ENCODE measurements around the gene DPYD.
A peak's percentile ranks its signal among the peaks of the same experiment; 100 is the strongest.

DPYD gene

GRCh38 chr1:97202481-97203380, 718.1 kb downstream of the DPYD start:
- no peak for DNase-seq (ENCODE audit: low read depth)

- no peak for DNase-seq (ENCODE audit: low read depth)
Measured at GRCh38 chr1:97201641-97202040, 719.2 kb downstream of the DPYD start.

- no peak for DNase-seq (ENCODE audit: low read depth)
Measured at GRCh38 chr1:97200595-97200994, 720.2 kb downstream of the DPYD start.

GRCh38 chr1:97196825-97197516, 723.9 kb downstream of the DPYD start:
- no peak for DNase-seq (ENCODE audit: low read depth)

GRCh38 chr1:97192872-97193572, 727.8 kb downstream of the DPYD start:
- peak; percentile 92 for DNase-seq (ENCODE audit: low read depth)

- DNase-seq (ENCODE audit: low read depth) = no peak
Measured at GRCh38 chr1:97190326-97190725, 730.5 kb downstream of the DPYD start.

- no peak for DNase-seq (ENCODE audit: low read depth)
Measured at GRCh38 chr1:97186381-97186780, 734.5 kb downstream of the DPYD start.

GRCh38 chr1:97174039-97174704, 746.7 kb downstream of the DPYD start:
- DNase-seq (ENCODE audit: low read depth) = no peak

GRCh38 chr1:97170300-97170699, 750.5 kb downstream of the DPYD start:
- DNase-seq (ENCODE audit: low read depth) = no peak

- DNase-seq (ENCODE audit: low read depth) = no peak
Measured at GRCh38 chr1:97168056-97168455, 752.8 kb downstream of the DPYD start.

GRCh38 chr1:97167246-97167645, 753.6 kb downstream of the DPYD start:
- DNase-seq (ENCODE audit: low read depth) = no peak

GRCh38 chr1:97166626-97167025, 754.2 kb downstream of the DPYD start:
- DNase-seq (ENCODE audit: low read depth) = no peak

- DNase-seq (ENCODE audit: low read depth) = no peak
Measured at GRCh38 chr1:97164276-97164639, 756.6 kb downstream of the DPYD start.

GRCh38 chr1:97163591-97164275, 757.1 kb downstream of the DPYD start:
- DNase-seq (ENCODE audit: low read depth) = no peak

GRCh38 chr1:97160818-97161217, 760.0 kb downstream of the DPYD start:
- no peak for DNase-seq (ENCODE audit: low read depth)

- no peak for DNase-seq (ENCODE audit: low read depth)
Measured at GRCh38 chr1:97159342-97159741, 761.5 kb downstream of the DPYD start.

GRCh38 chr1:97158691-97159096, 762.1 kb downstream of the DPYD start:
- DNase-seq (ENCODE audit: low read depth) = no peak

GRCh38 chr1:97157991-97158390, 762.8 kb downstream of the DPYD start:
- no peak for DNase-seq (ENCODE audit: low read depth)

GRCh38 chr1:97151651-97152050, 769.2 kb downstream of the DPYD start:
- DNase-seq (ENCODE audit: low read depth) = no peak

- peak; percentile 81 for DNase-seq (ENCODE audit: low read depth)
Measured at GRCh38 chr1:97145321-97145956, 775.4 kb downstream of the DPYD start.

GRCh38 chr1:97144527-97144926, 776.3 kb downstream of the DPYD start:
- DNase-seq (ENCODE audit: low read depth) = peak; percentile 22
